HG03097 (cell line): Measurements from ENCODE around the gene EHD4.

Experiments used
- ATAC-seq: cut with Tn5 transposase; IDR thresholded peaks from one replicate; pipeline ENCODE4 v1.9.1; 2021; ENCODE audit not compliant: unreplicated experiment, low FRiP score

Gene EHD4

DNA sequence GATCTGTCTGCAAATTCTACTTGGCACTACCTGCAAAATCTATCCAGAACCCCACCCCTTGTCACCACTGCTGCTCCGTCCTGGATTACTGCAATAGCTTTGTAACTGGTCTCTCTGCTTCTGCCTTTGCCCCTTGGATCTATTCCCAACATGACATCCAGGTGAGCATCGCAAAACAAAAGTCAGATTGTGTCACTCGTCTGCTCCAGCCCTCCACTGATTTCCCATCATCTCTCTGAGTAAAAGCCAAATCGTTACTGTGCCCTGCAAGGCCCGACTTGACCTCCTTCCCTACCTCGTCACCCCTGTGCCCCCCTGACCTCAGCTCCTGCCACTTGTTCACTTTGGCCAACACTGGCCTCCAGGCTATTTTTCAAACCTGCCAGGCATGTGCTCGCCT, 87.9 kb downstream of the EHD4 start:
- no peak for ATAC-seq

GRCh38 chr15:41883484-41883825, 88.9 kb downstream of the EHD4 start:
- ATAC-seq: no peak

GRCh38 chr15:41882689-41883483, 89.5 kb downstream of the EHD4 start:
- ATAC-seq: no peak

DNA sequence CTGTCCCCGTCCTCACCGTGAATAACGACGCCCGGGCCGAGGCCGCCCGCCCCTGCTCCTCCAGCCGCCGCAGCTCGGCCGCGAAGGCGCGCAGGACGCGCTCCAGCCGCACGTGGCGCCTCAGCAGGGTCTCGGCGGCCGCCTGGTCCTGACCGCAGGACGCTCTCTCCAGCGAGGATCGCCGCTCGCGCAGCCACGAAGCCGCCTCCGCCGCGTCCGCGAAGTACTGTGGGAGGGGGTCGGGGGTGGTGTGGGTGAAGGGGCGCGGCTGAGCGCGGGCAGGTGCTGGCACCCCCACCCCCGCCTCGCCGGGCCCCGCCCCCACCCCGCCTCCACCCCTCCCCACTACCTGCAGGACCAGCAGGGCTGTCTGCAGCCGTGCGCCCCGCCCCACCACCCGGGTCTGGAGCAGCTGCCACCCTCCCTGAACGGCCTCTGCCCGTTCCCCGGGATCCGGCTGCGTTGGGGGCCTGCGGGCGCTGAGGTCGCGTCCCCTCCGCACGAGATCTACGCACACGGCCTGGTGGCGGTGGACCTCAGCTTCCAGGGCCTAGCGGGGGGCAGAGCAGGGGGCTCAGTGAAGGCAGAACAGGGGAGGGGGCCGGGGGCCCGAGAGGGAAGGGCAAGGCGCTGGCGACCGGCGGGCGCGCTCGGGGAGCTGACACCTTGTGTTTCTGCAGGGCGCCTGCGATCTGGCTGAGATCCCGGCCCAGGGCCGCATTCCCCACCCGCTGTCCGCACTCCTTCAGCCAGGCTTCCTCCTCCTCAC, 90.3 kb downstream of the EHD4 start:
- no peak for ATAC-seq

- ATAC-seq: no peak
Measured at GRCh38 chr15:41881550-41881919, 90.8 kb downstream of the EHD4 start.

DNA sequence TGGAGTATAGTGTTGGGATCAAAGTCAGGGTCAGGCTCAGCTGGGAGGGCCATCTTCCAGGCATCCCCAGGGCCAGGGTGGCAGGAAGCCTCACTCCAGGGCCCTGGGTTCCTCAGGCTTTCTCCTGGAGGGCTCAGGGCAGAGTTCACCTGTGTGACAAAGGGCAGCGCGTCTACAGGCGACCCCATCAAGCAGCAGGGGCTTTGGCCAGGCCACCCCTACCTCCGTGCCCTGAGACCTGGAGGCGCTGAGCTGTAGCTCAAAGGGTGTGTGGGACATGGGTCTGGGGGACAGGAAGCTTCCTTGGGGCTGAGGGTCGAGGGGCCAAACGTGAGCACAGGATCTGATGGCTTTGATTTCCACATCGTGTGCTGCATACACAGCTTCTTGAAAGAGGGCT, 91.3 kb downstream of the EHD4 start:
- ATAC-seq: no peak

- no peak for ATAC-seq
Measured at GRCh38 chr15:41880156-41880877, 92.0 kb downstream of the EHD4 start.

DNA sequence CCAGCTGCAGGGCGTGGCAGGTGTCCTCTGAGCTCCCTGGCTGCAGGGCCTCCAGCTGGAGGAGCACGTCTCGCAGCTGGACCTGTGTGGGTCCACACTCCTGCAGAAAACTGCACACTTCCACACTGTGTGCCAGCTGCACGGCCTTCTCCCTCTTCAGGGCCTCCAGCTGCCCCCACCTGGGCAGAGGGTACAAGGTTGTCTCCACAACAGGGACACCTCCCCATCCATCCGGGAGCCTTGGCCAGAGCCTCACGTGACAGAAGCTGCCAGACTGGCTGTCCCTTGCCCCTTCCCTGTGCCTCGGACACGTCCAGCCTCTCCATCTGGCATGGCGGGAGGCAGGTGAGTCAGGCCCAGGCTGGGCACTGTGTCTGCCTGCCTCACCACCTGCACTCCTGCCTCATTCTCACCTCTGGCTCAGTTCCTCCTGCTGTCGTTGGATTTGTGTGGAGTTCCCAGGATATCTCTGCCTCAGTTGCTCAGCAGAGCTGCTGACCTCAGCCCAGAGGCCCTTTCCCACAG, 93.0 kb downstream of the EHD4 start:
- no peak for ATAC-seq

GRCh38 chr15:41878355-41878699, 94.0 kb downstream of the EHD4 start:
- no peak for ATAC-seq

DNA sequence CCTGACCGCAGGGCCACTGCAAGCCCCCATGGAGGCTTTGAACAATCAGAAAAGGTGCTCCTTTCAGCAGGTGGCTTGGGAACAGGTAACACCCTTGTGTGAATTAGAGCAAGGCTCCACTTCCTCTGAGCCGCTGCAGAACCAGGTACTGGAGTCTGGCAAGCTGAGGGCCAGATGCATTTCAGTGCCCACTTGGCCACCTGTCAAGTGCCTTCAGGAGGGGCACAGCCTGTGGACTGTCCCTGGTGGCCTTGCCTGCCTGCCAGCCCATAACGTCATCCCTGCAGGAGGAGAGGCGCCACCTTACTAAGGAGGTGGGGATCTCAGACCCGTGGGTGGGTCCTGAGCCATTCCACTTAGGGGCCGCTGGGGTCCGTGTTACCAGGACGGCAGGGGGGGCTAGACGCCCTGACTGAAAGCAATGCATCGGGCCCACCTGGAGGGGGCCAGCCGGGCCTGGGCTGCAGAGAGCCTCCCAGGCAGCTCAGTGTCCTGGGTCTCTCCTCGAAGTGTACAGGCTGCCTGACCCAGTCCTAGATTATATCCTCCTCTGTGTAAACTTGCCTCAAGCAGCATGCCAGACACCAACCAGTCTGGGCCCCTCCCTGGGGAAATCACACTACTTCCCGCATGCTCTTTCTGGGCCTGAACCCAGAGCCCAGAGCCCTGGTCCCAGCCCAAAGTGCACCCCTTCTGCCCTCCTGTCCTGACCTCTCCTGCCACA, 94.6 kb downstream of the EHD4 start:
- no peak for ATAC-seq

GRCh38 chr15:41876689-41877088, 95.7 kb downstream of the EHD4 start:
- ATAC-seq: no peak

DNA sequence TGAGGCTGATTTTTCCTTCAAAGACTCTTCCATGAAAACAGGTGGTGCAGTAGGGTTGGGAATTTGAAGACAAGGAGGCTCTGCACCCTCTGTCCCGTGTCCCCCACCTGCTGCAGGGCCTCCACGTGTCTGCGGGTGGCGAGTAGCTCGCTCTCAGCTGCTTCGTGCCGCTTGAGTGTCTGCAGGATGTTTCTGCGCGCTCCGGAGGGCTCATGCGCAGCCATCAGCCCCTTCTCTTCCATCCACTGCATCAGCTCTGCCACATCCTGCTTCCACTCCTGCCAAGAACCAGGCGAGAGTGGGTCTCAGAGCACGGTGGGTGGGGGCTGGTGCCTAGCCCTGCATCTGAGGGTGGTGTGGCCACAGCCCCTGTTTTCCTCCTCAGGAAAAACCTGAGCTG, 96.3 kb downstream of the EHD4 start:
- no peak for ATAC-seq

DNA sequence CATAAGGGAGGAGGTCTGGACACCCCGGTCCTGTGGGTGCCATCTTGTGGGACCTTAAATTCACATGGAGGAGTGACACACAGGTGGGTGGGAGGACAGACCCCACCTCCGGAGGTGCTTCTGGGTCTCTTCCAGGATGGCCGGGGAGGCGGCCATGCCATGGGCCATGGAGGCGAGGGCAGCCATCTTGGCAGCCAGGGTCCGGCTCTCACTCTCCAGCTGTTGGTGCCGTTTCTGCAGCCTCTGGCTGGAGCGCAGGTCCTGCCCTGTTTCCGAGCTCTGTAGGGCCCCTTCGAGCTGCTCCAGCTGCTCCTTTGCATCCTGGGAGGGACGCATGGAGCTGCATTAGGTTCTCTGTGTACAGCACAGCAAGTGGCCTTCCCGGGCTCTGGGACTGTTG, 97.6 kb downstream of the EHD4 start:
- ATAC-seq: no peak

- no peak for ATAC-seq
Measured at GRCh38 chr15:41873711-41874110, 98.6 kb downstream of the EHD4 start.

DNA sequence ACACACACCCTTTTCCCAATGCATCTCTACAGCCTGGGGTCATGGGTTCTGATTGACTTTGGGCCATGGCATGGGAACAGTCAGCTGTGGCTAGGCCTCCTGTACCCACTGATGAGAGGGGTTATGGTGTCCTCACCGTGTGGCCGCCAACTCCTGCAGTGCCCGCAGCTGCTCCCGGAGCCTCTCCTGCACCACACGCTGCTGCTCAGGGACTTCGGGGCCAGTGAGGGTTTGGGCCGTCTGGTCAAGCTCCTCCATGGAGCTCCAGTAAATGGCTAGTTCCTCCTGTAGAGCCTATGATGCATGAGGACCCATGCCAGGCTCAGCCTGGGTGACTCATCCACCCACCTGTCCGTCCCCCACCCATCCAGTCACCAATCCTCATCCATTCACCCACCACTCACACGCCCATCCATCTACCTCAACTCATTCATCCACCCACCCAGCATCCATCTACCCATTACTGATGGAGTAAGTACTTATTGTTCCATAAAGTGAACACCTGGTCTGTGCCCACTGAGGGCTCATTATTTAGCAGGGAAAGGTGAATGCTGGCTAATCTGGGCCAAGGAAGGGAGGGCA, 100.1 kb downstream of the EHD4 start:
- no peak for ATAC-seq

- ATAC-seq: no peak
Measured at GRCh38 chr15:41871175-41871905, 101.0 kb downstream of the EHD4 start.

DNA sequence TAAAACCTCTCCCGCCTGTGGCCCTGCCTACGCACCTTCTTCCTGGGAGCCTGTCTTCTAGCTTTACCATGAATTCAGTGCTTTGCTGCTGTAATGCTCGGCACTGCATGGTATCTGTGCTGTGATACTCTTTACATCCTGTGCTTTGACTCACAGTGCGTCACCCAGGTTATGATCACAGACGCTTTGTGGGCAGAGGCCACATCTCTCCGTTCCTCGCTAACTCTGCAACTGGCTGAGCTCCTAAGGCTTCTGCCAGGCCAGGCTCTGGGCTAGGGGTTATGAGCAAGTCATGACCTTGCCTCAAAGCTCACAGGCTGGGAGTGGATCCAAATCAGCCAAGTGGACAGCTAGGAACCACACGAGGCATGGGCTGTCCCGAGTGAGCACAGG, 101.7 kb downstream of the EHD4 start:
- no peak for ATAC-seq

DNA sequence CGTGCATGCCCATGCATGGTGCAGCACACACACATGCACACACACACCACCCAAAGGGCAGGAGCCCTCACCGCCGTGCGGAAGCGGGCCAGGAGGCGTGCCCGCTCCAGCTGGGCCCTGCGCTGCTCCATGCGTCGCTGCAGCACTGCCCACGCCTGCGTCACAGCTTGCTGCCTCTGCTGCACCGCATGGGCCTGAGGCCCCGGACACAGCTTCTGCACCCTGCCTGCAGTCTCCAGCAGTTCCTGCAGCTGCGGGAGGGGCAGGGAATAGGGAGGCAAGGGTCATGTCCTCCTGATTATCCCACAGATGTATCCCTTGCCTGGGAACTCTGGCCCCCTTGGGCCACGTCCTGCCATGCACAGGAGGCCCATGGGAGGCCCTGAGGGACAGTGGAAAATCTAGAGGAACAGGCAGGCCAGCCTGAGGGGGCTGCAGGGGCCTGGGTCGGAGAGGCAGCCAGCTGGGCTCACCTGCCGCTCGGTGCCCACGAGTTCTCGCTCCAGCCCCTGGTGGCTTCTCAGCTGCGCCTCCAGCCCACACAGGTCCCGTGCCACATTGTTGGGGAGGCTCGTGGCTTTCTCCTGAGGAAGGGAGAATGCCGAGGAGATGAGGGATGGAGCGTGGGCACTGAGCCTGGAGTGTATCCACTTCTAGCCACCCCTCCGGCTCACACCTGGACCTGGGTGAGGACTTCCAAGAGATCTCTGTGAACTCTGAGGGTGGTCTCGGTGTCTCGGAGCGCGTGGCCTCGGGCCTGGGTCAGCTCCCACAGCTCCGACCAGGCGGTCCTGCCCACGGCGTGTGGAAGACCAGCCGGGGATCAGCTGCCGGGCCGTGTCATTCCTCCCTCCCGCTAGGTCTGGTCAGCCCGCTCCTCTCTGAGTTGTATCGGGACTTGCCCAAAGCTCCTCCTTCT, 102.3 kb downstream of the EHD4 start:
- ATAC-seq: no peak

DNA sequence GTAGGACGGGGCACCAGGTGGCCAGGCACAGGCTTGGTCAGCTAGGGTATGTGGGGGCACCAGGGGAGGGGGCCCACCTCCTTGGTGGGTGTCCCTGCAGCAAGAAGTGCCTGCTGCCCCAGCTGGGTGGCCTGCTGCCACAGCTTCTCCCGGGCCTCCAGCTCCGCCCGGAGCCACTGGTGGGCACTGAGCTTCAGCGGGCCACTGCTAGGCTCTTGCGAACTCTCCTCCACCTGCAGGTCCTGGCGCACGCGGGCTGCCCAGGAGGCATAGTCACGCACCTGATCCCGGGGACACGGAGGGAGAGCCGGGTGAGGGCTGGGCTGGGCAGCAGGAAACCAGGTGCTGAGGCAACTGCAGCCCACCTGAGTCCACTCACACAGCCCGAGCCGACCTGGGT, 104.0 kb downstream of the EHD4 start:
- ATAC-seq: no peak
